Hematopoietic multipotent progenitor cell treated with erythropoietin and hydrocortisone succinate and interleukin-3 and kit ligand, for 15 days (in vitro differentiated cells): ENCODE data around the gene DACH1.

Source experiments
- DNase-seq: peaks from one replicate; pipeline ENCODE4 v3.0.0-alpha.2; 2015; ENCODE audit warnings: low spot score

Gene DACH1

GRCh38 chr13:71624653-71625600 lies 242.1 kb downstream of the DACH1 start:
- no peak for DNase-seq

DNA sequence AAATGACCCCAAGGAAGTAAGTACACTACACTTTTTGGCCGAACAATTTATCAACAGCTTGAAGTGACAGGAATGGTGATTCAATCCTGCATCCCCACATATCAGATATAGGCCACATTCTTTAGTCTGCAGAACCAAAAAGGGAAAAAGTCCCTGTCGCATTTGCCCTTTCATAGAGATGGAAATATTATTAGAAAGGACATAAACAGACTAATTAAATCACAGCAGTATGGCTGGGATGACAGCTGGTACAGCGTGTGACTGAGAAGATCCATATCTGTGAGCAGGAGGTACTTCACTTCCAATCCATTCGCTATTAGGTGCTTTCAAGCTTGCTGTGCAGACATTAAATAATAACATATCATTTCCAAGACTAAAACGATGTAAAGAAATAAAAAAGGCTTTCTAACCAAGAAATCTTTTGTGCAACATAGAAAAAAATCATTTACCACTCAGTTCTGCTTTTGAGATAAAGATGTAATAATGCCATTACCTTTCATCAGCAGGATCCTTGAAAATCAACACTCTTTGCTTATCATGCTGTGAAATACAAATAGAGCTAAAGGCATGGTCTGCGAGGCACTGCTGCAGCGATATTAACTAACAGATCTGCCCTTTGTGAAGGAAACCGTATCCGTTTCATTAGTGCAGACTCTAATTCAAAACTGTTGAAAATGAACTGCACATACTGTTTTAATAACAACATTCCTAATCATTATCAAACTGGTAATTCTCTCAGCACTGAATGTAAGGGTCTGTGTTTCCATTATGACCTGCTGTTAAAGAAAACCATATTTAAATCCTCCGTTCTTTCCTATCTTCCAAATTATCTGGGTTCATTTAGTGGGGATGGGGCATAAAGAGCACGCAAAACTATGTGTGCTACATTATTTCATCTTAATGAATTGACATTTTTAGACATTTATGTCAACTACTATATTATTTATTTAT lies 245.6 kb downstream of the DACH1 start:
- DNase-seq = no peak

DNA sequence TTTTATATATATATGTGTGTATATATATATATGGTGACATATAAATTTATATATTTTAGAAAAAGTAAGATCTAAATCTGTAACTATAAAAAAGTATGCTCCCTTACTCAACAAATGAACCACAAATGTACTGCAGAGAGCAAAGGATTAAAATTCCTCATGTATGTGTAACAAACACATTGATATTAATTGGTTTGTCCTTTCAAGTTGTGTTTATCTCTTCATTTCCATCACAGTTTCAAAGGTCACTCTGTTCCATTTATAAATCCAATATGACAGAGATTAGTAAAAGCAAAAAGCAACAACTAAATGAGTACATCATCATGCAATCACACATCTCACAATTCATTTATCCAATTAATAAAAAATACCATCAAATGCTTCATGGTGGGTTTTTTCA lies 247.9 kb downstream of the DACH1 start:
- DNase-seq = no peak

GRCh38 chr13:71618159-71618558 lies 248.8 kb downstream of the DACH1 start:
- DNase-seq = no peak

GRCh38 chr13:71617265-71617664 lies 249.7 kb downstream of the DACH1 start:
- no peak for DNase-seq

- DNase-seq = no peak
These were observed 253.8 kb downstream of the DACH1 start for GRCh38 chr13:71613066-71613745.

DNA sequence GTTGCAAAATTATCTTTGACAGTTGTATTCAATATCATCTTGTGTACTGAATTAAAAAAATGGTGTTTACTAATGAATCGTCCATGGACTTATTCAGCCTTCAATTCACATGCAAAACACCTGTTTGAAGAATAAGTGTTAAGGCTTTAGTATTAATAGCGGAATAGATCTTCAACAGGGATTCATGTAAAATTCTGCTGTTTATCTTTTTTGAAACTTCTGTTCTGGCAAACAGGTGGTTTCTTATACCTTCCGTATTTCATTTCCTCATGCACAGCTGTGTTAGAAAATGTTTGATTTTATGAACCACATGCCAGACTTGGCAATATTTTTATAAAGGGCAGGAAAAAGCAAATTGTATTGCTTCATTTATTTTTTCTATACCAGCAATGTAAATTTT lies 255.7 kb downstream of the DACH1 start:
- DNase-seq = no peak

- DNase-seq = no peak
These were observed 256.1 kb downstream of the DACH1 start for GRCh38 chr13:71610876-71611275.

GRCh38 chr13:71609271-71609670 lies 257.7 kb downstream of the DACH1 start:
- DNase-seq = no peak

- no peak for DNase-seq
These were observed 259.4 kb downstream of the DACH1 start for GRCh38 chr13:71607575-71607974.

DNA sequence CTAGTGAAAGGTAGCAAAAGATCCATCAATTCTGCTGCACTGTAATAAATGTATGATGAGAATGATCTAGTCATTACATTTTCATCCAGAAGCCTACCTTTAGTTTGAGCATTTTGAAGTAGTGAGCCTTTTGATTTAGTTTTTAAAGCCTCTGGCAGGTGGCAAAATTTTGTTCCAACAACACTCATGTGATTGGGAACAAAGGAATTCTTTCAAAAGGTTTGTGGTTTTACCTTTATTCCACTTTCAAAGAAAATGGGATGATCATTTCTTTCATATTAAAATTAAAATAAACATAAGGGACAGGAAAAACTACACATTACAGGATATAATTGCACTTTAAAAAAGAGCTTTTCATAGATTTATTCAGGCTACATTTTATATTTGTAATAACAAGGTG lies 260.2 kb downstream of the DACH1 start:
- DNase-seq = no peak

DNA sequence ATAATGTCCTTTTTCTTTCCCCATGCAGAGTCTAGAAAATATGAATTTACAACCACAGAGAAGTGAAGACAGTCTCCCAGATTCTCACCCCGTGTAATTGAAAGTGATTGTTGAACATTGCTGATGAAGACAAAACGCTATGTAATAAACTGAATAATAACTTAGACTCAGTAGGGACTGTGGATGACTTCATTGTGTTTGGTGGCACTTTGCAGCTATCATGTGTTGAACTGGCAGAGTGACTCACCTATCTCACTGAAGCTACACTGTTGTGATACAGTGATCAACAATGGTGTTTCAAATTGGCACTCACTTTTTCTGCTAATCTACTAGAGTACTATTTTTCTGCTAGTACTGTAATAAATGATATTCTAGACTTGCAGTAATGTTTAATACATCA lies 261.3 kb downstream of the DACH1 start:
- DNase-seq = no peak

- no peak for DNase-seq
These were observed 263.7 kb downstream of the DACH1 start for GRCh38 chr13:71603255-71603654.

DNA sequence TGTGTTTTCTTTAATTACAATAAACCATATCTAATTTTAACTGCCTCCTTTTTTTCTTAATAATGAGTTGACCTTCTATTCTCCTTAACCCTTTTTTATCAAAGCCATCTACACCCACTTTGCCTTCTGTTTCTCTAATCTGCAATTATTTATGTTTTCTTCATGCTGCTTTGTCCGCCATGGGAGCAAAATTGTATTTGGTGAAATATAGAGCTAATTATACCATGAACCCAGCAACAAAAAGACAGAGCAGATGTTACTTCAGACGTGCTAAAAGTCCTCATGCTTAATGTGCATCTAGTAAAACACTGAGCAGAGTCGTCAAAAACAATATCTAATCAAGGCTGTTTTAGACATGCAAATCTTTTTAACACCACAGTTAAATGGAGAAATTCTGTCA lies 264.7 kb downstream of the DACH1 start:
- DNase-seq = no peak

GRCh38 chr13:71597150-71597549 lies 269.9 kb downstream of the DACH1 start:
- DNase-seq = no peak

DNA sequence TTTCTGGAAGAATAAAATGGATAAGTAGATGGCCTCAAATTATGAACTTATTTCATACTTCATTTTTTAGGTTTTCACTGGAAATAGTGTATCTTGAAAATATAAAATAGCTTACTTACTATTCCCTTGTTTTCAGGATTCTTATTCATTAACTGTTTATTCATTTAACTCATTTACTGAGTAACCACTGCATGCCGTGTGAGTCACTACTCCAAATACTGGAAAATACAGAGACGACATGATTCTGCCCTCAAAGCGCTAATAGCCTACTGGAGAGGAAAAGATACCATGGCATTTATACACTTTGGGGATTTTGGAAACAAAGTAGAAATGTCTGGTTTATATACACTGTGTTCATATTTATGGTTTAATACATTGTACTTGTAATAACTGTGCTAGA lies 270.9 kb downstream of the DACH1 start:
- no peak for DNase-seq

DNA sequence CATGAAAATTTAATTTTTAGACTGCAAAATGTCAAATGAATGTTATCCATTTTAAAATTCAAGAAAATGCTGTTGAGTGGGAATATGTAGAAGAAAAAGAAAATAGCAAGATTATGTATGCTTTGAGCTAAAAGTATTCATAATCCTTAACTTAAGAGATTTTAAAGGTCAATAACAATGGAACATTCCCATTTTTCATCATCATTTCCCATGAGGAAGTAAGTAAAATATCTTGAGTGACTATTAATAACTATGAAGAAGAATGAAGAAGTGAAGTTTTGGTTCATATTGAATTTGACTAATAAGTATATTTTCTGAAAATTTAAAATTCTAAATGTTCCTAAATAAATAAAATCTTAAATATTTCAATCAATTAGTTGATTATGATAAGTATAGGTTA lies 273.4 kb downstream of the DACH1 start:
- no peak for DNase-seq

DNA sequence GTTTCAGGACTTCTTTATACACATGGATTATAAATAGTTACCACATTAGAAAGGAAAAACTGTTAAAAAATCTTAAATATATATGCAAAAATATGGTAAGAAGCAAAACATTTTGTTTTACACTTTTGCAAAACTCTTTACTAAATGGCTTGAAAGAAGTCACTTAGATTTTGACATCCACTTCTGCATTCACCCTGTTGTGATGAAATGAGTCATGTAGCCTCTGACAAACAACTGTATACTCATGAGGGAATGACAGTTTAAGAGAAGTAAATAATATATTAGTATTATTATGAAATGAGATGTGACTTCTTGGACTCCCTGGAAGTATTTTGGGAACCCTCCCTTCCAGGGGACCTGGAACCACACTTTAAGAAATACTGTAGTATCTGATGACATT lies 275.6 kb downstream of the DACH1 start:
- no peak for DNase-seq

DNA sequence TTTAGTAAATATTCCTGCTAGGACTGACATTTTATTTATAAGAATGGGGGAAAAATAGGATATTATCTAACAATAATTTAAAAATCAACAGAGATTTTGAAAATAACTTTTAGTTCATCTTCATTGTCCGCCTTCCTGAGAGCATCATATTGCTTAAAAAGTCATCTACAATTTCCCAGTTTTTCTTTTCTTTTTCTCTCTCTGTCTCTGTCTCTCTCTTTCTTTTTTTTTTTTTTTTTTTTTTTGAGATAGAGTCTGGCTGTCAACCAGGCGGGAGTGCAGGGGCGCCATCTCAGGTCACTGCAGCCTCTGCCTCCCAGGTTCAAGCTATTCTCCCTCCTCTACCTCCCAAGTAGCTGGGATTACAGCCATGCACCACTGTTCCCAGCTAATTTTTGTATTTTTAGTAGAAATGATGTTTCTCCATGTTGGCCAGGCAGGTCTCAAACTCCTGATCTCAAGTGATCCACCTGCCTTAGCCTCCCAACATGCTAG lies 276.3 kb downstream of the DACH1 start:
- no peak for DNase-seq

DNA sequence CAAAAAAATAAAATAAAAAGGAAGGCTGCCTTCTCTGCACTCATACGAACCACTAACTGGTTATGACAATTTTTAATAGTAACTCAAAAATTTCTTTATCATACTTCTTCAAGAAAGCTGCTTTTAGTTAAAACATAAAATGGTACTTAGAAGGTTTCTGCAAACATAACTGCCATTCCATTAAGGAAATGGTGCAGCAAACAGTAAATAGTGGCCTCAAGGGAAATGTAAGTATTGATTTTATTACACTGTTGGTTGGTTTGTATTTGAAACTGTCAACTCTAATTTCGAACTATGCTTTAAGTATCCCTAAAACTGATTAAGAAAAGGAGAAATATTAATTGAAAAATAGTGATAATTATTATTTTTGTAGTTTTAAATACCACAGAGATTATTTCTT lies 278.0 kb downstream of the DACH1 start:
- no peak for DNase-seq

DNA sequence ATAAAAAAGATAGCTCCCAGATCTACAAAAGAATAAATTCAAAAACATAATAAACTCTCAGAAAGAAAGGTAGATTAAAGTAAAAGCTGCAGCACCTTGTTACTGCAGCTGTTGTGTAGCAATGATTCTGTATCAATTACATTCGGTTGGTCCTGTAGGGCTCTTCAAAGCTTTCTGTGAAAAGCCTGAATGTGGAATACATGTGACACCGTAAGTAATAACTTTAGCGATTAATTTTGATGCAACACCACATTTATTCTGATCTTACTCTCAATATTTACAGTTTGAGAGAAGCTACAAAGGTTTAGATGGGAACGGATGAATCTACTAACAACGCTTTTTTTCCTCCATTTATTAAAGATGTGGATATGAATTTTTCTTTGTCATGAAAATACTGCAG lies 279.2 kb downstream of the DACH1 start:
- no peak for DNase-seq

DNA sequence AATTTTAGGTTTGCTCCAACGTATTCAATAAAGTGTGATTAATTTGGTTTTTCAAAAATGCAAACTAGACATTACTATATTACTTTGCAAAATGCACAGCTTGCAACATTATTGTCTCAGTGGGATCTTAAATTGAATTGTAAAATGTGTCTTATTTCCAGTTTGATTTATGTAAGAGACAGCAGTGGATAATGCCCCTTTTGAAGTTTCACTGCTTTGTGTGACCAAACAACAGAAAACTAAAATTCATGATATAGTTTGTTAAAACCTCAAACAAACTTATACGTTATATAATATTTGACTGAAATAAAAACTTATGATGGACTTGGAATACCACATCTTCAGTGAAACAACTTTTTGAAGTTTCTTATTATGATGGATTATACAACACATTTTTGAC lies 279.8 kb downstream of the DACH1 start:
- no peak for DNase-seq
